ENCODE results near the gene CDK2. TPM values are rescaled to one million over a fixed set of nuclear protein-coding genes. Genes with fewer than 3 reads are reported as not detected.

CDK2 gene
- total RNA-seq: 6.2 and 13.4 TPM in 2 replicates

GRCh38 chr12:55966408-55967281, at the start of gene CDK2:
CDK2 (plus strand) TSS chr12:55966830; CDS start chr12:55967009, 179 bp downstream.

GRCh38 chr12:55927588-55928502, 38.8 kb upstream of the CDK2 start, which contains the start of gene PYM1:
PYM1 (minus strand) TSS chr12:55927894; CDS start chr12:55927761, 133 bp downstream.

GRCh38 chr12:55930771-55931316, 35.8 kb upstream of the CDK2 start, which contains the start of gene DGKA:
DGKA (plus strand) TSS chr12:55931162; CDS start chr12:55936504, 5,342 bp downstream.

GRCh38 chr12:55965941-55966407, 656 bp upstream of the CDK2 start, which contains the start of gene PMEL:
PMEL (minus strand) TSS chr12:55966042; CDS start chr12:55966011, 31 bp downstream.

GRCh38 chr12:55973599-55974307, 7.1 kb downstream of the CDK2 start, which contains the start of gene RAB5B:
RAB5B (plus strand) TSS chr12:55974078; CDS start chr12:55986961, 12,883 bp downstream.

GRCh38 chr12:55996715-55997534, 30.3 kb downstream of the CDK2 start, which contains the start of gene SUOX:
SUOX (plus strand) TSS chr12:55997276; CDS start chr12:56002222, 4,946 bp downstream.

GRCh38 chr12:56020423-56021184, 54.0 kb downstream of the CDK2 start, which contains the start of gene IKZF4:
IKZF4 (plus strand) TSS chr12:56021043; CDS start chr12:56021494, 451 bp downstream.

Other genes with a start within 250 kb of the CDK2 start
- 3.3 and 12.2 TPM in 2 replicates for gene RDH5, start 246.4 kb upstream of the CDK2 start, total RNA-seq
- 1,176 and 2,201 TPM in 2 replicates for gene CD63, start 237.8 kb upstream of the CDK2 start, total RNA-seq
- gene GDF11, start 223.7 kb upstream of the CDK2 start, total RNA-seq: 4.8 and 14.8 TPM in 2 replicates
- 56.7 and 69.2 TPM in 2 replicates for gene SARNP, start 149.1 kb upstream of the CDK2 start, total RNA-seq
- gene ORMDL2, start 148.8 kb upstream of the CDK2 start, total RNA-seq: 16.1 and 19.9 TPM in 2 replicates
- gene DNAJC14, start 137.2 kb upstream of the CDK2 start, total RNA-seq: 53.1 and 64.4 TPM in 2 replicates
- gene MMP19, start 123.9 kb upstream of the CDK2 start, total RNA-seq: 5.6 and 7.4 TPM in 2 replicates
- 22.5 and 24.1 TPM in 2 replicates for gene PYM1, start 38.9 kb upstream of the CDK2 start, total RNA-seq
- gene DGKA, start 35.7 kb upstream of the CDK2 start, total RNA-seq: 45.1 and 84.2 TPM in 2 replicates
- 1.1 TPM in 1 of 2 replicates, not detected in the other for gene PMEL, start 788 bp upstream of the CDK2 start, total RNA-seq
- 44.2 and 66.9 TPM in 2 replicates for gene RAB5B, start 7.2 kb downstream of the CDK2 start, total RNA-seq
- 12.5 and 12.9 TPM in 2 replicates for gene SUOX, start 30.4 kb downstream of the CDK2 start, total RNA-seq
- 1.5 and 2.1 TPM in 2 replicates for gene IKZF4, start 54.2 kb downstream of the CDK2 start, total RNA-seq
- 214 and 242 TPM in 2 replicates for gene RPS26, start 75.1 kb downstream of the CDK2 start, total RNA-seq
- gene ERBB3, start 113.3 kb downstream of the CDK2 start, total RNA-seq: under 0.01 and 0.23 TPM in 2 replicates
- 93.5 and 173 TPM in 2 replicates for gene PA2G4, start 137.7 kb downstream of the CDK2 start, total RNA-seq
- 1,282 and 1,487 TPM in 2 replicates for gene RPL41, start 149.8 kb downstream of the CDK2 start, total RNA-seq
- 4.5 and 5.3 TPM in 2 replicates for gene ZC3H10, start 151.4 kb downstream of the CDK2 start, total RNA-seq
- 136 and 210 TPM in 2 replicates for gene ESYT1, start 161.4 kb downstream of the CDK2 start, total RNA-seq
- gene MYL6B, start 185.8 kb downstream of the CDK2 start, total RNA-seq: 51.1 and 83.1 TPM in 2 replicates
- gene MYL6, start 191.5 kb downstream of the CDK2 start, total RNA-seq: 1,143 and 1,914 TPM in 2 replicates
- gene SMARCC2, start 222.7 kb downstream of the CDK2 start, total RNA-seq: 27.3 and 39.4 TPM in 2 replicates